HG02973 (cell line): Measurements from ENCODE around the gene MITD1.
"Not testable (repeated sequence)": the region's sequence is repeated elsewhere in the genome, so short reads cannot be mapped to it uniquely, and the experiment has no call there.

ENCODE experiments used
- ATAC-seq: cut with Tn5 transposase; IDR thresholded peaks from one replicate; pipeline ENCODE4 v1.9.1; 2021; ENCODE audit warnings: moderate library complexity; ENCODE audit not compliant: unreplicated experiment

MITD1 gene

DNA sequence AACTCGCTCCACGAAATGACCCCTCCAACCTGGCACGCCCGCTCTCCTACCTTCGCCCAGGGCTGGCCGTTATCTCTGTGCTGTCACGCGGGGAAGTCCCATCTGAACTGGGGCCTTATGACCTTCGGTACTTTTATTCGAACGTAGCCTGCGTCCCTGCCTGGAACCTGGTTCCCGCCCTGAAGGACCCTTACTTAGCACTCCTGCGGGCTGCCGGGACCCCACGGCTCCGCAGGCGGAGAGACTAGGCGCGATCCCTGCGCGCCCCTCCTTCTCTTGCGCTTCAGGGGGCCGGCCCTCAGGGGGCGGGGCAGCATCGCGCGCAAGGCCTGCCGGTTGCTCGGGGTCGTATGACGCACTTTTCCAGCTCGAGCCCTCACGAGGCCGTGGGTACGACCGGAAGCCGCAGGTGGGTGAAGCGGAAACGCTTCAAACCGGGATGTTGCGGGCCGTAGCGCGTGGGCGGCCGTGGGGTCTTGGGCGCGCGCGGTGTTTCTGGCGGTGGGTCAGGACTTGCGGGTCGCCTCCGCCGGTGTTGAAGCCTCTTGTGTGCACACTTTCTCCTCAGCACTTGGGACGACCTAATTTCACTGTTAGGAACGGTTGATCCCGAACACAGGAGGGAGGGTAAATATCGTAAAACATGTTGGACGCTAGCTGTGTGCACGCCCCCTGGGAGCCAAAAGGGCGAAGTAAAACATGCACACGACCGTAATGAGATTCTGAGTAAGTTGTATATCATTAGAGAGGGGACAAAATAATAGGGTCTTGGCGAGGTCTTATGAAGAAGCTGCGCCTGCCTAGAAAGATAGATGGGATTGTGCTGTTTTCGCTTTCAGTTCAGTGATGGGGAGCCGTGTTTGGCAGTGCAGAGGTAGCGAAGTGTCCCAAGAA, 26.0 kb downstream of the MITD1 start, which contains the start of the genes LIPT1 and TSGA10:
TSS of gene LIPT1 (plus strand) at position 325 of the 894 bp plus-strand sequence. CDS start 6,991 bp downstream, outside the sequence.
TSS of gene TSGA10 (minus strand) at position 300 of the 894 bp plus-strand sequence. CDS start 45,503 bp downstream, outside the sequence.
- peak; percentile 85 for ATAC-seq

DNA sequence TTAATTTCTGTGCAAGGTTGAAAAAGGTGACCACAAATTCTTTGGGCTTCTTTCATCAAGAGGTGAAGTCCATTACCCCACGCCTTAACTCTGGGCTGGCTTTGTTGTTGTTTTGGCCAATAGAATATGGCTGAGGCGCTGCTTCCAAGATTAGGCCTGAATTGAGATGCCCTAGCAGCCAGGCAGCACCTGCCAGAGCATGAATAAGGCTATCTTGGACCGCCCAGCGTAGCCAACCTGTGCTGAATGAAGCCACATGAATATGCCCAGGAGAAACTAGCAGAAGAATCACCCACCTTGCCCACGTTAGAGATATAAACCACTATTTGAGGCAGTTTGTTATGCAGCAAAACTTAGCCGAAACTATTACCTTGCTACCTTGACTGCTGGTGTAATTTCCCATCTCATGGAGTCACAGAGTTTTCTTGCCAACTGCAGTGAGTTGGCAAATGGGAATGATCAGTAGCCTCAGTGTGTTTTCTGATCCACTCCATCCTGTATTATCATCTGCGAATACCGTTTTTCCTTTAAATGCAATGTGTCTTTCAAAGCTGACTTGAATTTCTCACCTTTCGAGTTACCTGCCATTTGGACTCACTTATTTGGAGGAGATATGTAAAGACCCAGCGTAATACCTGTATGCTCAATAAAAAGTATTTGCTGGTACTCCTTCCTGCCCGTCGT, 26.8 kb downstream of the MITD1 start:
- no peak for ATAC-seq

DNA sequence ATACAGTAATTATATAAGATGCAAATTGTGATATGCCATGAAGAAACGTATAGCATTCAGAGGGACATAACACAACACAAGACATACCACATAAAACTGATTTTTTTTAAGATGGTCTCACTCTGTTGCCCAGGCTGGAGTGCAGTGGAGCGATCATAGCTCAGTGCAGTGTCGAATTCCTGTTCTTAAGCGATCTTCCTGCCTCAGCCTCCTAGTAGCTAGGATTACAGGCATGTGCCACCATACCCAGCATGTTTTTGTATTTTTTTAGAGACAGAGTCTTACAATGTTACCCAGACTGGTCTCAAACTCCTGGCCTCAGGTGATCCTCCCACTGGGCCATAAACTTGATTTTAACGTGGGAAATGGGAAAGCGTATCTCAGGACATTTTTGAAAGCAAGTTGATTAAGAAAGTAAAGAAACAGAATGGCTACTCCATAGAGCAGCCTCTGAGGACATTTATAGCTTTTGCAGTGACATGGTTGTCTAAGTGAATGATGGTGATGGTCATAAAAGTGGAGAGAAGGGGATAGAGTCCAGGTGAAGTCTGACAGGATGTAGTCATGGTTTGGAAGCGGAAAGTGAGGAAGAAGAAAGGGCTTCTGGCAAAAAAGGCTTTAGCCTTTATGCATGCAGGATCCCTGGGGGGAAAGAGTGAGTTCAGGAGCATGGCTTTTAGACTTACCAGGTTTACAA, 28.5 kb downstream of the MITD1 start:
- ATAC-seq: no peak

DNA sequence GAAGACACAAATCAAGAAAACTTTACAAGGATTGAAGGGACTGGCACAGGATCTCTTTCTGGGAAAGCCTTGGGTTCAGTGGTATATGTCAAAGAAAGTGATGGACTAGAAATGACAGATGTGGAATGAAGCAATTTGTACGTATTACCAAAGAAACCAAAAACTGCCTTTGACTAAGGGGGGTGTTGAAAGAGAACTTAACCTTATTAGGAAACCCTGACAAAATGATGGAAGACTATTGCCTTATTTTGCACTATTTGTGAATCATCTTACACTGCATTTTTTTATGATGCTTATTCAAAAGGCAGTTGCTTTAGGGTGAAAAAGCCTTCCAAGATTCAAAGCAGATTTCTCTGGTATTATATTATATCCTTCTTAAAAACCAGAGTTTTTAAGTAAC, 30.2 kb downstream of the MITD1 start:
- no peak for ATAC-seq

- ATAC-seq: peak; percentile 86
Measured at GRCh38 chr2:99141110-99142108, 39.4 kb downstream of the MITD1 start, which contains the start of gene C2orf15. C2orf15 (plus strand) TSS chr2:99141707; CDS start chr2:99150559, 8,852 bp downstream.

- ATAC-seq: peak; percentile 20
Measured at GRCh38 chr2:99140860-99141109, 40.1 kb downstream of the MITD1 start.

DNA sequence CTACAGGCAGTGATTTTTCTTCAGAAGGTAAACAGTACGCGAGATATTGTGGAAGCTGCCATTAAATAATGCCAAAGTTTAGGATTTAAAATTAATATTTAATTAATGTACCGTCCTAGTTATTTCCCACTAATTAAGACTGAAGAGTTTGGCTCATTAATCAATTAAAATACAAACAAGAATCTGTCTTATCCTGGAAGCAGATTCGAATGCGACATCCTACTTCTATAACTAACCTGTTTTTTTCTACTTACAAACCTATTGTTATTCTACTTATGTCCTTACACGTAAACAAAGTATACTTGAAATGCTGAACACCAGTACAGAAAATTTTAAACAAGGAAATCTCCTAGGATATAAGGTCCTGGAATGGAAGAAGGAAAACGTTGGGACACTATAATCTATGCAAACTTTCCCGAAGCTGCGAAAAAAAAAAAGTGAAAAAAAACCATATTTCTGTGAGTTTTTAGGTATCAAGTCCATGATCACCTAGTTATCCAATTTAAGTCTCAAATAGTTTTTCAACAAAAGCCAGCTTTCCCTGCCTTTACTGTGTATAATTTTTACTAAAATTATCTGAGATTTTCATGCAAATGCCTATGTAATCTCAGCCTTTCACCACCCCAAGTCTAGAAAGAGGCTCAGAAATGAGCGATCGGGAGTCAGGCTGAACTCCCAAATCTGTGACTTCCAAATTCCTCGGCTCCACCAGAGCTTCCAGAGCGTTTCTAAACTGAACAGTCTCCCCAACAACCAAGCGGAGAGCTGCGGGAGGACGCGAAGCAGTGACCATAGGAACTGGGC, 40.6 kb downstream of the MITD1 start:
- no peak for ATAC-seq

DNA sequence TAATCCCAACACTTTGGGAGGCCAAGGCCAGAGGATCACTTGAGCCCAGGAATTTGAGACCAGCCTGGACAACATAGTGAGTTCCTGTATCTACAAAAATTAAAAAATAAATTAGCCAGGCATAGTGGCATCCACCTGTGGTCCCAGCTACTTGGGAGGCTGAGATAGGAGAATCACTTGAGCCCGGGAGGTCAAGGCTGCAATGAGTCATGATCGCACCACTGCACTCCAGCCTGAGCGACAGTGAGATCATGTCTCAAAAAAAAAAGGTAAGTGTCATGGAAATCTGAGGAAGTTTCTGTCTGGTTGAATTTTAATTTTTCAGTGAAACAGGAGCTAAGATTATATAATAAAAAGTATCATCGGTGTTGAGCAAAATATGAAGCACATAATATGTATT, 41.9 kb downstream of the MITD1 start:
- ATAC-seq: no peak

DNA sequence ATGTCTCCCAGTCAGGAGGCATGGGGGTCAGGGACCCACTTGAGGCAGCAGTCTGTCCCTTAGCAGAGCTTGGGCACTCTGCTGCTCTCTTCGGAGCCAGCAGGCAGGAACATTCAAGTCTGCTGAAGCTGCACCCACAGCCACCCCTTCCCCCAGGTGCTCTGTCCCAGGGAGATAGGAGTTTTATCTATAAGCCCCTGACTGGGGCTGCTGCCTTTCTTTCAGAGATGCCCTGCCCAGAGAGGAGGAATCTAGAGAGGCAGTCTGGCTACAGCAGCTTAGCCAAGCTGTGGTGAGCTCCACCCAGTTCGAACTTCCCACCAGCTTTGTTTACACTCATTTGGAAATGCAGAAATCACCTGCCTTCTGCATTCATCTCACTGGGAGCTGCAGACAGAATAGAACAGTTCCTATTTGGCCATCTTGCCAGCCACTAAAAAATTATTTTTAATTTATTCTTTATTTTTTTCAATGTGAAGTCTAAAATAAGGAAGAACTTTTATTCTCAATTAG, 45.8 kb downstream of the MITD1 start:
- not testable (repeated sequence) for ATAC-seq

DNA sequence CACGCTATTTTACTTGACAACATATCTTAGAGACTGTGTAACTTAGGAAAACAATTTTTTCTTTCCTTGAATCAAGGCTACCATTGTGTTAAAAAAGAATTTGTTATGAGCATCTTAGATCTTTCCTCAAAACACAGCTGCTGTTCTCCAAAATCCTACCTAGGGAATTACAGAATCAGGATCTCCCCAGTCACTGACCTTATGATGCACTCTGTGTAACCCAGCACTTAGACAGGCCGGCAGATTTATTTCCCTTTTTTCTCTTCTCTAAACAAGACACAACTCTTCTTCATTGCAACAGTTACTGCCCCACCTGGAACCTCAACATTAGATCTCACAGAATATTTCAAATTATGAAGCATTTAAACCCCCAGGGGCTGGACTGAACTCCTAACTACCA, 52.9 kb downstream of the MITD1 start:
- no peak for ATAC-seq
